GM12864 (cell line): ENCODE results near the gene MALRD1.

Experiments
- DNase-seq: peaks from one replicate; pipeline ENCODE4 v3.0.0-alpha.2; 2011; ENCODE audit warnings: low read depth
- H3K4me3 ChIP-seq: 2 replicates; pipeline ENCODE4 v1.5.1; 2011; ENCODE audit warnings: mild to moderate bottlenecking, low read depth, low read length, control low read depth
- TF ChIP-seq, protein P1 (sequence below): IDR thresholded peaks from 2 replicates; pipeline ENCODE4 v1.5.1; 2011; ENCODE audit warnings: low read depth, mild to moderate bottlenecking, moderate library complexity, low read length, control low read depth, inconsistent platforms; ENCODE audit errors: missing control alignments

Gene MALRD1

DNA sequence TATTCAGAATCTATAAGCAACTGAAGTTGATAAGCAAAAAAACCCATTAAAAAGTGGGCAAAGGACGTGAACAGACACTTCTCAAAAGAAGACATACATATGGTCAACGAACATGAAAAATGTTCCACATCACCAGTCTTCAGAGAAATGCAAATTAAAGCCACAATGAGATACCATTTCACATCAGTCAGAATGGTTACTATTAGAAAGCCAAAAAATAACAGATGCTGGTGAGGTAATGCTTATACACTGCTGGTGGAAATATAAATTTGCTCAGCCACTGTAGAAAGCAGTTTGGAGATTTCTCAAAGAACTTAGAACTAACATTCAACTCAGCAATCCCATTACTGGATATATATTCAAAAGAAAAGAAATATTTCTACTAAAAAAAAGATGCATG is 434.8 kb downstream of the MALRD1 start:
- no peak overlapping the region for H3K4me3 ChIP-seq
- TF ChIP-seq, protein P1, sequence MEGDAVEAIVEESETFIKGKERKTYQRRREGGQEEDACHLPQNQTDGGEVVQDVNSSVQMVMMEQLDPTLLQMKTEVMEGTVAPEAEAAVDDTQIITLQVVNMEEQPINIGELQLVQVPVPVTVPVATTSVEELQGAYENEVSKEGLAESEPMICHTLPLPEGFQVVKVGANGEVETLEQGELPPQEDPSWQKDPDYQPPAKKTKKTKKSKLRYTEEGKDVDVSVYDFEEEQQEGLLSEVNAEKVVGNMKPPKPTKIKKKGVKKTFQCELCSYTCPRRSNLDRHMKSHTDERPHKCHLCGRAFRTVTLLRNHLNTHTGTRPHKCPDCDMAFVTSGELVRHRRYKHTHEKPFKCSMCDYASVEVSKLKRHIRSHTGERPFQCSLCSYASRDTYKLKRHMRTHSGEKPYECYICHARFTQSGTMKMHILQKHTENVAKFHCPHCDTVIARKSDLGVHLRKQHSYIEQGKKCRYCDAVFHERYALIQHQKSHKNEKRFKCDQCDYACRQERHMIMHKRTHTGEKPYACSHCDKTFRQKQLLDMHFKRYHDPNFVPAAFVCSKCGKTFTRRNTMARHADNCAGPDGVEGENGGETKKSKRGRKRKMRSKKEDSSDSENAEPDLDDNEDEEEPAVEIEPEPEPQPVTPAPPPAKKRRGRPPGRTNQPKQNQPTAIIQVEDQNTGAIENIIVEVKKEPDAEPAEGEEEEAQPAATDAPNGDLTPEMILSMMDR = no peak
- no peak for DNase-seq

DNA sequence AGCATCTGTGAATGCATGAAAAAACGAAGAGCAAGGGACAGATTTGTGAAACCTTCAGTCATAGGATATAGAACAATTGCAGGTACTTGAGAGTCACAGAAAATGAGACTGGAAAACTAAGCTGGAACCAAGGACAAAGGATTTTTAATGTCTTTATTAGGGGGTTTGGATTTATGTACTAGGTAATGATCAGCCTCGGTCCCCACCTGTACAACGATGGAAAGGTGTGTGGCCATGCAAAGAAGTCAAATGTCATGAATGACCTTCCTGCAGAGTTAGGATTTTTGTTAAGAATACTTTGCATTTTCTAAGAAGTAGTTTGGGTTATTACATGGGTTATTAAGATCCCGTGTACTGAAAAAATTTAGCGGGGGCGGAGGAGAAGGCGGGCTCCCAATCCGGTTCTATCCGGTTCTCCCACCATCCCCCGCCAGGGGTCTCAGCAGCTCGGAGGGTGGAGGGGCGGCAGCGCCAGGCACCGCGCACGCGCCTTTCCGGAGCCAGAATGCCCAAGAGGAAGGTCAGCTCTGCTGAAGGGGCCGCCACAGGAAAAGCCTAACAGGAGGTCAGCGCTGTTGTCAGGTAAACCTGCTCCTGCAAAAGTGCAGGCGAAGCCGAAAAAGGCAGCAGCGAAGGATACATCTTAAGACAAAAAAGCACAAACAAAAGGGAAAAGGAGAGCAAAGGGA is 440.1 kb downstream of the MALRD1 start:
- H3K4me3 ChIP-seq = no peak overlapping the region
- DNase-seq = no peak
- TF ChIP-seq, protein P1 = no peak

DNA sequence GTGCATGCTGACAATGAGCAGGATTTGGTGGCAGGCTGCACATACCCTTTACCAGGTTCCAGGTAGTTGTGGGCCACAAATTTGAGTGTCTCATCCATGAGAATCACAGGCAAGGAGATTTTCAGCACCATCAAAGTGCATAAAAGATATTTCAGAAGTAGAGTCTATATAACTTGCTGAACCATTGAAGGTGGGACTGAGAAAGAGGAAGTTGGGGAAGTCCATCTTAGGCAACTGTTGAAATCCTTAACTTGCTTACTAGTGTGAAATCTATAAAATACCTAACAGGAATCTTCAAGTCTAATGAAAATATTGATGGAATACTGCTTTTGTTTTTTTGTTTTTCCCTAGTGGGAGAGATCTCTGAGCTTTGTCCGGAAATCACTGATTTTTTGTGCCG is 442.6 kb downstream of the MALRD1 start:
- H3K4me3 ChIP-seq = no peak overlapping the region
- no peak for DNase-seq
- TF ChIP-seq, protein P1 = no peak

DNA sequence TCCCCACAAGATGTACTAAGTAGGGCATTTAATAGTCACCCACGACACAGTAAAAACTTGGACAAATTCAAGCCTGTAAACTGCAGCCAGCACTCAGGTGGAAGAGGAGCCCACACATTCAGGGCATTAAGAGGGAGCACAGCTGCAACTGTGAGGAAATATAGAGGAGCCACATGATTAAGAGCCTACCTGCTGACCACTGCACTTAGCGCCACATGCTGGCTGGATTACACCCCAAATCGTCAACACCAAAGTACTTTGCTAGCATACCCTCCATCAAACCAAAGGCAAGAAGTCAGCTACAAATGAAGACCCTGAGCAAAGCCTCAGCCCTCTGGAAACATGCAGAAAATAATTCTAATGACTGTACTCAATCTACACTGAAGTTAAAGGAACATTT is 445.3 kb downstream of the MALRD1 start:
- TF ChIP-seq, protein P1 = no peak
- H3K4me3 ChIP-seq = no peak overlapping the region
- DNase-seq = no peak

DNA sequence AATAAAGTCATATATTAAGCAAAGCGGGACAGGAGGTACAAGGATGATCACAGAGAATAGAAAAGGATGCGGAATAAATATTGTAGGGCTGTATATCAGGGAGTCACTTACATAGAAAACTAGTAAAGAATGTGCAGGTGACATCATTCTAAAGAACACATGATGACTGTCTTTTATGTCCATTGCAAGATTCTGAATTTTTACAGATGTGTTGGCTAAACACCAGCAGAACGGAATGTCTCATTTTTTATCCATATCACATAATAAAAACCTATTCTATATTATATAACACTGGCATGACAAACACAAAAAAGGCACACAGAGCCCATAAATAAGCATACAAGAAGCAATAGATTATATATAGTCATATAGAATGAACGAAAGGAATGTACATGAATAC is 448.4 kb downstream of the MALRD1 start:
- H3K4me3 ChIP-seq = no peak overlapping the region
- DNase-seq = no peak
- TF ChIP-seq, protein P1 = no peak

DNA sequence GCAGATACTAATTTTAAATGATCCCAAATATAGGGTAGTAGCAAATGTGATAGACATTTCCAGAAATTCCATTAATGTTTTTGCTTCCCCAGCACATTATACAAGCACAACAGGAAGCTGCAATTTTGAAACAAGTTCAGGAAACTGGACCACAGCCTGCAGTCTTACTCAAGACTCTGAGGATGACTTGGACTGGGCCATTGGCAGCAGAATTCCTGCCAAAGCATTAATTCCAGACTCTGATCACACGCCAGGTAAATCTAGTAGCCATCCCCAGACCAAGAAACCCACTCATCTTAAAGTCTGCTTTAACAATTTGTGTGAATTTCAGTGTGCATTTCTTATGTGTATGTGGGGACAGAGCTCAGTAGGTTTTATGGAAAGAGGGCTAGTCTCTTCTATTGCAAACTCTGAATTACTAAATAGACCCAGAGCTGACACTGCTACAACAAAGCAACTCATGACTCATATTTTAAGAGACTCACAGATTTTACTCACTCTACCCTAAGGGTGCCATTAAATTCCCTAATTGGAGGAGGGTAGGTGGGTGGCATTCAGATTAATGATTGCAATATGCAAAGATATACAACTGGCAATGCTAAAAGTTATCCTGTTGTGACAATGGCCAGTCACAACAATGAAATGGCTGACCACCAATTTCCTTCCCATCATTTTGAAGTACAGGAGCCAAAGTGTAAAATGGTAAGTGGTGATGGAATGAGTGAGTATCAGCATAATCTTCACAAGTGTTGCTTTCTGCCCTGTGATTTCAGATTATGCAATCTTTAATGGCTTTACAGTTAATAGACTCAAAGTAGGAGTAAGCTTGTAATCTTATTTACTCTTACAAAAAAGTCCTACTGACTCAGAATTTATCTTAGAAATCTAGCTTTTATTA is 450.0 kb downstream of the MALRD1 start:
- DNase-seq = no peak
- TF ChIP-seq, protein P1 = no peak
- H3K4me3 ChIP-seq = no peak overlapping the region

DNA sequence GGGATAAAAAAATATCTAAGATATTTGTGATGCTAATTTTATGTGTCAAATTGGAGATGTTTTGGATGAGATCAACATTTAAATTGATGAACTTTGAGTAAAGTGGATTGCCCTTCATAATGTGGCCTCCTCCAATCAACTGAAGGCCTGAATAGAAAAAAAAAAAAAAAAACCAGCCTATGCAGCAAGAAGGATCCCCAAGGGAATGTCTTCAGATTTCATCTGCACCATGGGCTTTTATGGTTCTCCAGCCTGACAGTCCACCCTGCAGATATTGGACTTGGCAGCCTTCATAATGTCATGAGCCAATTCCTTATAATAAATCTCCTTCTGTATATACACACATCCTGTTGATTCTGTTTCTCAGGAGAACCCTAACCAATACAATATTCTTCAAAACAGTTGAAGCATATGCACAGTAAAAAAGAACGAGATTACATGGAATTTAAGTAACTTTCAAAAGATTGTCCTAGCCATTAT is 450.7 kb downstream of the MALRD1 start:
- TF ChIP-seq, protein P1 = no peak
- H3K4me3 ChIP-seq = no peak overlapping the region
- no peak for DNase-seq
